SKM-1 treated with dmso at 0.1 percent for 144 hours (cell line): ENCODE data around the gene OR52K2.
A peak's percentile ranks its signal among the peaks of the same experiment; 100 is the strongest.
"Not testable (repeated sequence)": the region's sequence is repeated elsewhere in the genome, so short reads cannot be mapped to it uniquely, and the experiment has no call there.

ENCODE experiments used
- DNase-seq: peaks from one replicate; lab custom pipeline; 2025; ENCODE audit not compliant: unreplicated experiment; lab: John Stamatoyannopoulos, UW

The OR52K2 gene

DNA sequence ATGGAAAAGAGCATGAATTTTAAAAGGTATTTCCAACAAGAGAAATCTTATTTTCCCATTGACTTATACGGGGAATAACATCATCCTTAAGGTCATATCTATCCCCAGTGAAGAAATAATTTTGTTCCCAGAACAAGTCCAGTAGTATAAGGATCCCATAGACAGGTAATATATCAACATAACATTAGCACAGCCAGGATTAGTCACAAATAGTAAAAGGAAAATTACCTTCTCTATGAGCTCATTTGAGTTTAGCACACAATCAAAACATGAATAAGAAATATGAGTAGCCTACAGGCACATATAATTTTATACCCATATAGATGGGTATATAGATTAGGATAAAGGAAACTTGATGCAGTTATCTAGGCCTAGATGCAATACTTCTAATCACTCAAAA is 30.5 kb downstream of the OR52K2 start:
- DNase-seq, result no peak

DNA sequence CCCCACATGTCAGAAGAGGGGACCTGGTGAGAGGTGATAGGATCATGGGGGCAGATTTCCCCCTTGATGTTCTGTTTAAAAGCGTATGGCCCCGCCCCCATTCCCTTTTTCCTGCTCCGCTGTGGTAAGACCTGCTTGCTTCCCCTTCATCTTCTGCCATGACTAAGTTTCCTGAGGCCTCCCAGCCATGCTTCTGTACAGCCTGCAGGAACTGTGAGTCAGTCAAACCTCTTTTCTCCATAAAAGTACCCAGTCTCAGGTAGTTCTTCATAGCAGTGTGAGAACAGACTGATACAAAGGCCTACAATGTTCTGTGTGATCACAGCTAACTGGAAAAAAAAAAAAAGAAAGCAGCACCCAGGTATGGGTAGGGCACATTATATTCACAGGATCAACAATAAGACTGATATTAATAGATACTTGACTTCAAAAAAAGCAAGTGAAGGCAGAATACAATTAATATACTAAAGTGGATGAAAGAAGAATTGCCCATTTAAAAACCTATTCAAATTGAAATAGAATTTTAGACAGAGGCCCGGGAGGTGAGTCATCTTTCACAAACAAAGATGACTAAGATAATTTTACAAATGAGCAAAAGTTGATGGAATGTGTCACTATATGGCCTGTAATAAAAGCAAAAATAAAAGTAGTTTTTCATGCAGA is 31.6 kb downstream of the OR52K2 start:
- no peak for DNase-seq

DNA sequence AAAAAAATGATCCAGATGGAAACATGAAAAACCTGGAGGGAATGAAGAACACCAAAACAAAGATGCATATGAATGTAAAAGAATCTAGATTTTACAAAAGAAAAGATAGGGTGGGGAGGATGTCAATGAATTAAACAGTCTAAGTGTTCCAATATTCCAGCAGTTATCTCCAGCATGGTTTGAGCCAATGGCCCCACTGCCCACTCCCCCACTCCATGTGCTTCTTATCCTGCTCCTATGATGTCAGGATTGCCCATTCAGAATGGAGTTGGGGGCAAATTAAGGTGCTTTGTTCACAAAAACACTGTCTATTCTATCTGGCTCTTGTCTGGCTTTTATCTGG is 32.1 kb downstream of the OR52K2 start:
- DNase-seq, result no peak

DNA sequence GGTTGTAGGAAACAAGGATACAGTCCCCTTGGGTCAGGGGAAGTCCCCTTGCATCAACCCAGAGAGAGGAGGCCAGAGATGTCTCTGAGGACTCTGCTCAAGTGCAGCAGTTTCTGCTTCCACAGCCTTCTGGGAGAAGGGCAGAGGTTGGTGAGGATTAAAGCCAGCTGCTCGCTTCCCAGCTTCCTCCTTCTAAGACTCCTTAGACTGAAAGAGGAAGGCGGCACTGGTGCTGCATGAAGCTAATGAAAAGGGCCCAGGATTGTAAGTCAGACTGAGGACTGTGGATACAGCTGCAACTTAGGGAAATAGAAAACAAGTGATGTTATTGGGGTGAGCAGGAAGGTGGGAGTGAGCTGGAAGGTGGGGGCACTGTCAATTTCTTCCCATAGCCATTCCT is 33.4 kb downstream of the OR52K2 start, which contains the start of gene OR52K1:
TSS of gene OR52K1 (plus strand) at position 202 of the 400 bp plus-strand sequence. CDS start 6,255 bp downstream, outside the sequence.
- peak; percentile 31 for DNase-seq

DNA sequence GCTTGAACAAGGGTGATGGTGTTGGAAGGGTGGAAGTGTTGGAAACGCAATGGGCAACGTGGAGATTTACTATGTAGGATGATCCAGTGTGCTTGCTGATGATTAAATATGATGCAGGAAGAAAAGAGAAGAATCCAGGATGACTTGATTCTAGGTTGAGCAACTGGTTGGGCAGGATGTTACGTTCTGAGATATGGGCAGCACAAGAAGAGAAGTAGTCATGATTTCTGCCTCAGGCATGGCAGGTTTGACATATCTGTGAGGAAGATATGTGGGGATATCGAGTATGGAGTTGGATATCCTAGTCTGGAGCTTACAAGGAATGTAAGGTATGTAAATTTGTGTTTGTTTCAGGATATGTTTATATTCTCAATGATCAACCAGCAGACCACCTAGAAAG is 35.2 kb downstream of the OR52K2 start:
- DNase-seq, result no peak

DNA sequence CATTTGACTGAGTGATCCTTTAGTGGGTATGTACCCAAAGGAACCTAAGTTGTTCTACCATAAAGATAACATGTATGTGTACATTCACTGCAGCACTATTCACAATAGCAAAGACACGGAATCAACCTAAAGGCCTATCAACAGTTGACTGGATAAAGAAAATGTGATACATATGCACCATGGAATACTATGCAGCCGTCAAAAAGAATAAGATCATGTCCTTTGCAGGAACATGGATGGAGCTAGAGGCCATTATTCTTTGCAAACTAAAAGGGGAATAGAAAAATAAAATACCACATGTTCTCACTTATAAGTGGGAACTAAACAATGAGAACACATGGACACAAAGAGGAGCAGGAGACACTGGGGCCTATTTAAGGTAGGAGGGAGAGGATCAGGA is 42.3 kb downstream of the OR52K2 start:
- DNase-seq, result not testable (repeated sequence)

DNA sequence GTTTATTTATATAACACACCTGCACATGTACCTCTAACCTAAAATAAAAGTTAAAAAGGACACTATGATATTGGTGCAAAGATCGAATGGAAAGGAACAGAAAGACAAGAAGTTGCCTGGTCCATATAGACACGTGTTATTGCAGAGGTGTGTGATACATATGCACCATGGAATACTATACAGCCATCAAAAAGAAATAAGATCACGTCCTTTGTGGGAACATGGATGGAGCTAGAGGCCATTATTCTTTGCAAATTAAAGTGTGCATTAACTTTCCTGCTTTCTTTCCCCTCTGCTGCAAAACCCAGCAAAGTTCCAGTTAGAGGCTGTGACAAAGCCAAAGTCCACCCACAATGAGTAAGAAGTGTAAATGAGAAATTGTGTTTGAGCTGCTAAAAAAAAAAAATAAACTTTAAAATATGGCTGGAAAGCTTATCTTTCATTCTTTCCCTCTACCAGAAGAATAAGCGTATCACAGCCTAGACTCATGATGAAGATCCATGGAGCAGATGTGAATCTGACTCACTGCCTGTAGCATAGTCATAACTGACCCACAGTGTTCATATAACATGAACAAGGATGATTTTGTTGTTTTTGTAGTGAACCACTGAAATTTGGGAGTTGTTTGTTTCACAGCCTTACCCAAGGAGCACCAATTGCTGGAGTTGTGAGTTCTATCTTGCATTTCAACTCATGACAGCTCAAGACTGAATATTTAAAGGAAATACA is 42.9 kb downstream of the OR52K2 start:
- DNase-seq, result no peak

DNA sequence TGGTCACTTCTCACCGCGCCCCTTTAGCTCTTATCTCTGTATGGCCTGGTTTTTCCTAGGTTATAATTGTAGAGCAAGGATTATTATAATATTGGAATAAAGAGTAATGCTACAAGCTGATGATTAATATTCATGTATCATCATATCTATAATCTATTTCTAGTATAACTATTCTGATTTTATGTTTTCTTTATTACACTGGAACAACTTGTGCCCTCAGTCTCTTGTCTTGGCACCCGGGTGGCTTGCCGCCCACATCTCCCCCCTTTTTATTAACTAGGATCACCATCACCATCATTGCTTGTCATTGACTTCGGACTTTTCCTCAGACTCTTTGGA is 44.4 kb downstream of the OR52K2 start:
- DNase-seq, result no peak

DNA sequence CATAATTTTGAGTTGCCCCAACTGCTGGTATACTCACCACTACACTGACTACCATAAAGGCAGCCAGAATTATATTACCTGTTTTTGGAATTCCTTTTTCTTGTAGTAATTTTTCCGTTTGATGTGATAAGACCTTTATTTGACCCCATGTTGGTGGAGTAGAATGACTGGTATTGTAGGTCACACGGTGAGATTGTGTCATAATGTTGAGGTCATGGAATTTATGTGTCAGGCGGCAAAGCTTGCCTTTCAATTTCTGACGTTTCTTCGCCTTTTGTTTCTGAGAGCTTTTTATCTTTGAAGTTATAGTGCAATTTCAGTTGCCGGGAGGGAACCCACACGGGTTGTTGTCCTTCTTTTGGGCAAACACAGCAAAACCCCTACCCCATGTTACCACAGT is 46.4 kb downstream of the OR52K2 start:
- DNase-seq, result no peak

DNA sequence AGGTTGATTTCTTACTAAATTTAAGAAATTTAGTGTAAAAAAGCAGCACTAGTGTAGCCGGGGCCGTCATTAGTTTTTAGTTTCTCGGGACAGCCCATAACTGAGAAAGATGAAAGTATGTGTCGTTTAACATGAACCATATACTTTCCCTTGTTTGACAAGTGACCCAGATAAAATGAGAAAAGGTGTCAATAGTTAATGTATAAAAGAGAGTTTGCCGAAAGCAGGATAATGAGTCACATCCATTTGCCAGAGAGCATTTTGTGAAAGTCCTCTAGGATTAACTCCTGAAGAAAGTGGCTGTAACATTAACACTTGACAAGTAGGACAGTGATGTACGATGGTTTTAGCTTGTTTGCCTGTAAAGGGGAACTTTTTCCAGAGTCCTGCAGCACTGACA is 46.9 kb downstream of the OR52K2 start:
- DNase-seq, result no peak

DNA sequence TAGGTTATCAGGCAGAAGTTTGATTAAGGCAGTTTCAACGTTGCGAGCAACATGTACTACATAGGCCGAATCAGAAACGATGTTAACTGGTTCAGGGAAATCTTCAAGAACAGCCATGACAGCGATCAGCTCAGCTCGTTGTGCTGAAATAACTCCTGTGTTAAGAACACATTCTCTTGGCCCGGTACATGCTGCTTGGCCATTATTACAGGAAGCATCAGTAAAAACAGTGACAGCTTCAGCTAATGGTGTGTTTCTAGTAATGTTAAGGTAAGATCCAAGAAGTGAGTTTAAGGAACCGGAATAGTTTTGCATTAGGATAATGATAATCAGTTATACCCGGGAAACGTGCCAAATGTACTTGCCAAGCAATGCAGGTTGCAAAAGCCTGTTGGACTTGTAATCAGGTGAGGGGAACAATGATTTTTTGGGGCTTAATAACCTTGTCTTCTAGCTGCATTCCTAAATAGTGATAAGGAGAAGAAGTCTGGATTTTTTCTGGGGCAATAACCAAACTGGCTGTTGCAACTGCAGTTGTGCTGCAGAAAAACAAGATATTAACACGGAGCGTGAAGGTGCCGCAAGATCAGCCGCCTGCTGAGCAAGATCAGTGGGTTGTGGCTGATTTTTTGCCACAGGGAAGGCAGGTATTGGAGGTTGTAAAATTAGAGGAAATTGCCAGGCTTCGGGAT is 47.6 kb downstream of the OR52K2 start:
- no peak for DNase-seq
